Keratinocyte (primary cell): ENCODE measurements around the gene TRIM67. TPM values are rescaled to one million over a fixed set of nuclear protein-coding genes. Genes with fewer than 3 reads are reported as not detected.

ENCODE experiments used
- DNase-seq: peaks from one replicate; pipeline ENCODE4 v3.0.0-alpha.2; 2011; ENCODE audit warnings: low read depth, missing footprints, low spot score
- FAIRE-seq: peaks from 2 replicates; lab custom pipeline; 2011; peaks lifted over from hg19 to GRCh38; lab: Jason Lieb, UNC
- H2AFZ ChIP-seq: 2 replicates; pipeline ENCODE4 v1.6.0; 2012; ENCODE audit warnings: low read length, control low read depth, inconsistent platforms; ENCODE audit not compliant: control insufficient read depth
- H3K27ac ChIP-seq: 2 replicates; pipeline ENCODE4 v1.5.1; 2011; ENCODE audit warnings: low read length; ENCODE audit not compliant: control insufficient read depth, insufficient read depth
- H3K27me3 ChIP-seq: 3 replicates; pipeline ENCODE4 v1.6.0; 2011; ENCODE audit warnings: low read length; ENCODE audit not compliant: control insufficient read depth, insufficient read depth; ENCODE audit errors: extremely low read depth
- H3K36me3 ChIP-seq, 2 experiments: 2 replicates in 1 of 2; 3 replicates in 1 of 2; pipeline ENCODE4 v1.5.1; 2011; ENCODE audit warnings: low read length in 2 of 2, mild to moderate bottlenecking in 1 of 2; ENCODE audit not compliant: control insufficient read depth in 2 of 2, insufficient read depth in 2 of 2; ENCODE audit errors: extremely low read depth in 1 of 2
- H3K4me1 ChIP-seq: 3 replicates; pipeline ENCODE4 v1.5.1; 2011; ENCODE audit warnings: low read length; ENCODE audit not compliant: control insufficient read depth, insufficient read depth; ENCODE audit errors: extremely low read depth
- H3K4me2 ChIP-seq: 3 replicates; pipeline ENCODE4 v1.6.0; 2011; ENCODE audit warnings: low read depth, low read length; ENCODE audit not compliant: control insufficient read depth, insufficient read depth; ENCODE audit errors: extremely low read depth
- H3K4me3 ChIP-seq, 3 experiments: fragments of 200-600 bp in 1 of 3; sonication (generic) in 1 of 3; 2 replicates in 2 of 3; 3 replicates in 1 of 3; pipeline ENCODE4 v1.5.1; 2011 to 2016; ENCODE audit warnings: low read length in 3 of 3, mild to moderate bottlenecking in 3 of 3, control low read depth in 2 of 3, inconsistent platforms in 1 of 3, low read depth in 1 of 3, mixed read lengths in 1 of 3, mixed run types in 1 of 3, moderate library complexity in 1 of 3; ENCODE audit not compliant: control insufficient read depth in 2 of 3, insufficient read depth in 2 of 3; ENCODE audit errors: extremely low read depth in 1 of 3
- H3K79me2 ChIP-seq: 2 replicates; pipeline ENCODE4 v1.6.0; 2012; ENCODE audit warnings: low read length; ENCODE audit not compliant: control insufficient read depth, insufficient read depth
- H3K9ac ChIP-seq: 3 replicates; pipeline ENCODE4 v1.6.0; 2011; ENCODE audit warnings: low read length; ENCODE audit not compliant: control insufficient read depth, insufficient read depth; ENCODE audit errors: extremely low read depth
- H3K9me1 ChIP-seq: 3 replicates; pipeline ENCODE4 v1.6.0; 2011; ENCODE audit warnings: low read length; ENCODE audit not compliant: control insufficient read depth, insufficient read depth; ENCODE audit errors: extremely low read depth
- H3K9me3 ChIP-seq: 2 replicates; pipeline ENCODE4 v1.5.1; 2012; ENCODE audit warnings: low read depth, low read length; ENCODE audit not compliant: control insufficient read depth
- H4K20me1 ChIP-seq: 3 replicates; pipeline ENCODE4 v1.6.0; 2011; ENCODE audit warnings: low read length; ENCODE audit not compliant: control insufficient read depth, insufficient read depth; ENCODE audit errors: extremely low read depth
- EZH2 ChIP-seq: IDR thresholded peaks from one replicate; pipeline ENCODE4 v1.6.1; 2012; ENCODE audit warnings: inconsistent platforms, mild to moderate bottlenecking, low read length, moderate library complexity
- dilution Hi-C: fragments of 300-500 bp; cut with MboI; formaldehyde crosslinking; loops from one replicate; pipeline ENCODE4 v1.7.0; 2020; ENCODE audit warnings: low sequenced_read_pairs; ENCODE audit not compliant: extremely low pct_ligation_motif_present
- polyA plus RNA-seq, 5 experiments: library from polyadenylated mRNA; depleted of rRNA in 3 of 5; stranded (reverse) in 3 of 5; stranded (forward) in 1 of 5; unstranded in 1 of 5; fragments of >200 nt; gene quantifications; 1 replicate in 1 of 5; 2 replicates in 3 of 5; 3 replicates in 1 of 5; pipeline versions ENCODE4 v1.2.1 to v1.2.3, GENCODE V29; 2011 to 2012; ENCODE audit warnings: missing spikeins in 2 of 5, low read depth in 1 of 5, low replicate concordance in 1 of 5
- TF ChIP-seq, protein P1 (sequence below), 3 experiments: IDR thresholded peaks in 1 of 3; conservative IDR thresholded peaks in 1 of 3; optimal IDR thresholded peaks in 1 of 3; 2 replicates in 2 of 3; 3 replicates in 1 of 3; pipeline versions ENCODE3 to v1.5.1; 2011; ENCODE audit warnings: low read length in 3 of 3, mild to moderate bottlenecking in 3 of 3, moderate library complexity in 2 of 3, control low read depth in 1 of 3, inconsistent platforms in 1 of 3; ENCODE audit not compliant: insufficient read depth in 2 of 3; ENCODE audit errors: extremely low read depth in 1 of 3

The TRIM67 gene
- polyA plus RNA-seq, 1 donor (not counting 4 experiments of a cell fraction or from before 2014, with no cell fraction given) = not detected

DNA sequence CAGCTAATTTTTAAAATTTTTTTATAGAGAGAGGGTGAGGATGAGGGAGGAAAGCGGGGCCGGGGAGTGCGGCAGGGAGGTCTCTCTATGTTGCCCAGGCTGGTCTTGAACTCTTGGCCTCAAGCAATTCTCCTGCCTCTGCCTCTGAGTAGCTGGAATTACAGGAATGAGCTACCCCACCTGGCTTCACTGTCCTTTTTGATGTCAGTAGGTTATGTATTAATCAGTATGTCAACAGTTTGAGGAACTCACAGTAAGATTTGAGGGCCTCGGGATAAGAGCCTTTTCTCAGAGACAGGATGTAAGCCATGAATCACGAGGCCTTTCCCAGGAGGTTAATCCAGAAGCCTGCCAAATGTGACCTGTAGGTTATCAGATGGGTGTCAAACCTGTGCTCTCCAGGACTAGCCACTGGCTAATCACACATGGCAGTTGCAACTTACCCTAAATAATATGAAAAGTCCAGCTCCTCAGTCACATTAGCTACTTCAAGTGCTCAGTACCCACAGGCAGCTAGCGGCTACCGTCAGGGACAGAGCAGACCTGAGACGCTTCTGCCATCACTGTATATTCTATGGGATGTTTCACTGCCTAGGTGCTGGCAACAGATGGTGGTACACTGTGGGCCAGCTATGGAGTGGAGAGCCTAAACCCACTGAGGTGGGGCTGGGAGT, 33.1 kb downstream of the TRIM67 start:
- FAIRE-seq = no peak
- no peak for DNase-seq
- Histone ChIP-seq H3K4me2 (no peak overlapping the region), H4K20me1 (no peaks in the 10 kb centered on the region), H3K9me1 (no peaks in the 10 kb centered on the region), H3K9me3 (no peaks in the 10 kb centered on the region), H3K79me2 (no peaks in the 10 kb centered on the region), H3K36me3 (no peaks in the 10 kb centered on the region), H3K9ac (no peak overlapping the region), H3K27me3 (peaks cover 11% of the 10 kb centered on the region), H2AFZ (no peak overlapping the region), H3K27ac (no peak overlapping the region), H3K4me1 (no peaks in the 10 kb centered on the region), H3K4me3 (no peak overlapping the region)
- TF ChIP-seq, protein P1, sequence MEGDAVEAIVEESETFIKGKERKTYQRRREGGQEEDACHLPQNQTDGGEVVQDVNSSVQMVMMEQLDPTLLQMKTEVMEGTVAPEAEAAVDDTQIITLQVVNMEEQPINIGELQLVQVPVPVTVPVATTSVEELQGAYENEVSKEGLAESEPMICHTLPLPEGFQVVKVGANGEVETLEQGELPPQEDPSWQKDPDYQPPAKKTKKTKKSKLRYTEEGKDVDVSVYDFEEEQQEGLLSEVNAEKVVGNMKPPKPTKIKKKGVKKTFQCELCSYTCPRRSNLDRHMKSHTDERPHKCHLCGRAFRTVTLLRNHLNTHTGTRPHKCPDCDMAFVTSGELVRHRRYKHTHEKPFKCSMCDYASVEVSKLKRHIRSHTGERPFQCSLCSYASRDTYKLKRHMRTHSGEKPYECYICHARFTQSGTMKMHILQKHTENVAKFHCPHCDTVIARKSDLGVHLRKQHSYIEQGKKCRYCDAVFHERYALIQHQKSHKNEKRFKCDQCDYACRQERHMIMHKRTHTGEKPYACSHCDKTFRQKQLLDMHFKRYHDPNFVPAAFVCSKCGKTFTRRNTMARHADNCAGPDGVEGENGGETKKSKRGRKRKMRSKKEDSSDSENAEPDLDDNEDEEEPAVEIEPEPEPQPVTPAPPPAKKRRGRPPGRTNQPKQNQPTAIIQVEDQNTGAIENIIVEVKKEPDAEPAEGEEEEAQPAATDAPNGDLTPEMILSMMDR (optimal IDR thresholded peaks at IDR 0.05 in 1 of 3, IDR thresholded peaks at IDR 0.05 in 1 of 3, conservative IDR thresholded peaks at IDR 0.05 in 1 of 3; ENCODE audit: extremely low read depth in 1 of 3, insufficient read depth in 2 of 3, low read length in 3 of 3) = no peak
- TF ChIP-seq EZH2 = no peak
- dilution Hi-C loops = no loop called here

DNA sequence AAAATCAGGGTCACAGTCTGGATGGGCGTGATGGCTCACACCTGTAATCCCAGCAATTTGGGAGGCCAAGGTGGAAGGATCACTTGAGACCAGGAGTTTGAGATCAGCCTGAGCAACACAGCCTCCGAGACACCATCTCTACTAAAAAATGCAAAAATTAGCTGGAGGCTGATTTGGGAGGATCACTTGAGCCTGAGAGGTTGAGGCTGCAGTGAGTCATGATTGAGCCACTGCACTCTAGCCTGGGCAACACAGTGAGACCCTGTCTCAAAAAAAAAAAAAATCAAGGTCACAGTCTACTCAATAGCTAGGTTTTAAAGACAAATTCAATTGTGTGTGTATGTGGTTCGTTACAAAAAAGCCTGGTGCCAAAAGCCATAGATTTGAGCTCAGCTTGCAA, 34.4 kb downstream of the TRIM67 start:
- no peaks in the 10 kb centered on the region for H3K4me1 ChIP-seq
- H3K9me1 ChIP-seq = no peaks in the 10 kb centered on the region
- H2AFZ ChIP-seq = no peak overlapping the region
- dilution Hi-C loops = no loop called here
- no peaks in the 10 kb centered on the region for H4K20me1 ChIP-seq
- no peak overlapping the region for H3K4me2 ChIP-seq
- no peaks in the 10 kb centered on the region for H3K9me3 ChIP-seq
- H3K27ac ChIP-seq = no peak overlapping the region
- FAIRE-seq = no peak
- H3K27me3 ChIP-seq = peaks cover 24% of the 10 kb centered on the region
- TF ChIP-seq EZH2 = no peak
- TF ChIP-seq, protein P1 (optimal IDR thresholded peaks at IDR 0.05 in 1 of 3, IDR thresholded peaks at IDR 0.05 in 1 of 3, conservative IDR thresholded peaks at IDR 0.05 in 1 of 3; ENCODE audit: extremely low read depth in 1 of 3, insufficient read depth in 2 of 3, low read length in 3 of 3) = no peak
- H3K9ac ChIP-seq = no peak overlapping the region
- no peaks in the 10 kb centered on the region for H3K36me3 ChIP-seq
- H3K4me3 ChIP-seq = no peak overlapping the region
- no peak for DNase-seq
- H3K79me2 ChIP-seq = no peaks in the 10 kb centered on the region
